Measurements from ENCODE around the gene ATP6AP1.

DNA sequence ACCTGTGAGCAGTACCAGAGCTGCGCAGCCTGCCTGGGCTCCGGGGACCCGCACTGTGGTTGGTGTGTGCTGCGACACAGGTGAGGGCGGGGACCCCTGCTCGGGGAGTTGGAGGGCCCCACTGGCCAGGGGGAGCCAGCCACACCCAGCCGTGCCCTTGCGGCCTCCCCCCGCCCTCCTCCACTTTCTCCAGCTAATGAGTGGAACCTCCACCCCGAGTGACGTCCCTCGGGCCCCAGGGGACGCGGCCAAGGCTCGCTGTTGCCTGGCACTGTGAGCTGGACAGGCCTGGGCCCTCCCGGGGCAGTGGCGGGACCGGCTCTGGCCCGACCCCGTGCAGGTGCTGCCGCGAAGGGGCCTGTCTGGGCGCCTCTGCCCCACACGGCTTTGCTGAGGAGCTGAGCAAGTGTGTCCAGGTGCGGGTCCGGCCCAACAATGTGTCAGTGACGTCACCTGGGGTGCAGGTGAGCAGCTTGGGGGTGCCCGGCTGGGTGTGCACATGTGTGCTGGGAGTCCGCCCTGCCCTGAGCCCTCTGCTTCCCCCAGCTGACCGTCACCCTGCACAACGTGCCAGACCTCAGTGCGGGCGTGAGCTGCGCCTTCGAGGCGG lies 35.2 kb downstream of the ATP6AP1 start:
- no peak for TF ChIP-seq ZFX (IDR thresholded peaks at IDR 0.05; ENCODE audit: borderline replicate concordance)
- TF ChIP-seq CTCF (IDR thresholded peaks at IDR 0.05): no peak
